Measurements from ENCODE around the gene HOXC10. TPM values are rescaled to one million over a fixed set of nuclear protein-coding genes. Genes with fewer than 3 reads are reported as not detected.
A peak's percentile ranks its signal among the peaks of the same experiment; 100 is the strongest.

HOXC10 gene
- total RNA-seq, 2 donors from 2014 or later: not detected

- Histone ChIP-seq H3K9ac (ENCODE audit: extremely low read depth, low read length, poor library complexity, severe bottlenecking) (no peak overlapping the region), H3K9me3 (ENCODE audit: control insufficient read depth, low read length) (no peaks in the 10 kb centered on the region), H3K4me1 (ENCODE audit: control insufficient read depth, insufficient read depth, low read length) (no peaks in the 10 kb centered on the region), H3K27me3 (ENCODE audit: control insufficient read depth, insufficient read depth, low read length, poor library complexity, severe bottlenecking) (peaks cover 99% of the 10 kb centered on the region), H3K27ac (ENCODE audit: low read depth, low read length) (no peak overlapping the region), H3K4me3 (ENCODE audit: low read length) (no peak overlapping the region), H3K36me3 (ENCODE audit: control insufficient read depth, insufficient read depth, low read length) (no peaks in the 10 kb centered on the region)
- no peak overlapping the region for H3K4me3 Mint-ChIP-seq
- H3K27me3 Mint-ChIP-seq (ENCODE audit: insufficient read depth): peaks cover 99% of the 10 kb centered on the region
- no peak for TF ChIP-seq CTCF (conservative IDR thresholded peaks at IDR 0.05)
- peaks cover 3% of the 10 kb centered on the region for H3K4me1 Mint-ChIP-seq
- WGBS, 2 experiments (ENCODE audit: insufficient coverage in 1 of 2, insufficient read length in 1 of 2): 16 to 53% methylated on average over 5 to 30 of the region's 31 CpGs
- no peak overlapping the region for H3K27ac Mint-ChIP-seq
- DNase-seq: peak; percentile 81
- no peaks in the 10 kb centered on the region for H3K36me3 Mint-ChIP-seq (ENCODE audit: low read depth)
- H3K9me3 Mint-ChIP-seq: no peaks in the 10 kb centered on the region
Observed at GRCh38 chr12:54004841-54005530, 20.0 kb downstream of the HOXC10 start.

GRCh38 chr12:54005531-54005852 is 20.5 kb downstream of the HOXC10 start:
- peaks cover 99% of the 10 kb centered on the region for H3K27me3 ChIP-seq (ENCODE audit: control insufficient read depth, insufficient read depth, low read length, poor library complexity, severe bottlenecking)
- H3K9me3 ChIP-seq (ENCODE audit: control insufficient read depth, low read length): no peaks in the 10 kb centered on the region
- no peak overlapping the region for H3K9ac ChIP-seq (ENCODE audit: extremely low read depth, low read length, poor library complexity, severe bottlenecking)
- Mint-ChIP-seq H3K9me3 (no peaks in the 10 kb centered on the region), H3K36me3 (ENCODE audit: low read depth) (no peaks in the 10 kb centered on the region), H3K4me3 (no peak overlapping the region), H3K27me3 (ENCODE audit: insufficient read depth) (peaks cover 99% of the 10 kb centered on the region), H3K27ac (no peak overlapping the region), H3K4me1 (peaks cover 3% of the 10 kb centered on the region)
- no peaks in the 10 kb centered on the region for H3K36me3 ChIP-seq (ENCODE audit: control insufficient read depth, insufficient read depth, low read length)
- 7 to 11% methylated on average over 19 to 26 of the region's 26 CpGs for WGBS, 2 experiments (ENCODE audit: insufficient coverage in 1 of 2, insufficient read length in 1 of 2)
- H3K27ac ChIP-seq (ENCODE audit: low read depth, low read length): no peak overlapping the region
- H3K4me3 ChIP-seq (ENCODE audit: low read length): no peak overlapping the region
- TF ChIP-seq CTCF (conservative IDR thresholded peaks at IDR 0.05): no peak
- peak; percentile 73 for DNase-seq
- H3K4me1 ChIP-seq (ENCODE audit: control insufficient read depth, insufficient read depth, low read length): no peaks in the 10 kb centered on the region

GRCh38 chr12:54005853-54006558 is 21.1 kb downstream of the HOXC10 start:
- H3K36me3 Mint-ChIP-seq (ENCODE audit: low read depth): no peaks in the 10 kb centered on the region
- H3K4me3 Mint-ChIP-seq: no peak overlapping the region
- no peak overlapping the region for H3K9ac ChIP-seq (ENCODE audit: extremely low read depth, low read length, poor library complexity, severe bottlenecking)
- H3K27ac ChIP-seq (ENCODE audit: low read depth, low read length): no peak overlapping the region
- no peak overlapping the region for H3K27ac Mint-ChIP-seq
- H3K9me3 Mint-ChIP-seq: no peaks in the 10 kb centered on the region
- no peaks in the 10 kb centered on the region for H3K9me3 ChIP-seq (ENCODE audit: control insufficient read depth, low read length)
- peak; percentile 99 for DNase-seq
- H3K4me3 ChIP-seq (ENCODE audit: low read length): no peak overlapping the region
- 10 to 15% methylated on average over 28 to 39 of the region's 39 CpGs for WGBS, 2 experiments (ENCODE audit: insufficient coverage in 1 of 2, insufficient read length in 1 of 2)
- peak; percentile 95 for TF ChIP-seq CTCF (conservative IDR thresholded peaks at IDR 0.05)
- no peaks in the 10 kb centered on the region for H3K4me1 ChIP-seq (ENCODE audit: control insufficient read depth, insufficient read depth, low read length)
- peaks cover 99% of the 10 kb centered on the region for H3K27me3 ChIP-seq (ENCODE audit: control insufficient read depth, insufficient read depth, low read length, poor library complexity, severe bottlenecking)
- H3K4me1 Mint-ChIP-seq: peaks cover 3% of the 10 kb centered on the region
- H3K36me3 ChIP-seq (ENCODE audit: control insufficient read depth, insufficient read depth, low read length): no peaks in the 10 kb centered on the region
- H3K27me3 Mint-ChIP-seq (ENCODE audit: insufficient read depth): peaks cover 99% of the 10 kb centered on the region
